Measurements from ENCODE around the gene COL5A1. TPM values are rescaled to one million over a fixed set of nuclear protein-coding genes. Genes with fewer than 3 reads are reported as not detected.

COL5A1 gene
- total RNA-seq, 1 donor from 2014 or later, result 2.9 TPM

- DNase-seq (ENCODE audit: low spot score in 2 of 2) (no peak), FAIRE-seq (no peak)
These were observed 239.7 kb downstream of the COL5A1 start for GRCh38 chr9:134881313-134881670.

GRCh38 chr9:134882204-134882785 lies 240.7 kb downstream of the COL5A1 start:
- no peak for DNase-seq (ENCODE audit: low spot score in 2 of 2)
- FAIRE-seq, result no peak

- DNase-seq (ENCODE audit: low spot score in 2 of 2), result no peak
- no peak for FAIRE-seq
These were observed 241.6 kb downstream of the COL5A1 start for GRCh38 chr9:134883040-134883782.

- DNase-seq (ENCODE audit: low spot score in 2 of 2), result no peak
- FAIRE-seq, result no peak
These were observed 242.9 kb downstream of the COL5A1 start for GRCh38 chr9:134884492-134884891.

- FAIRE-seq (no peak), DNase-seq (ENCODE audit: low spot score in 2 of 2) (no peak)
These were observed 243.5 kb downstream of the COL5A1 start for GRCh38 chr9:134885001-134885678.

- no peak for FAIRE-seq
- DNase-seq (ENCODE audit: low spot score in 2 of 2), result no peak
These were observed 244.2 kb downstream of the COL5A1 start for GRCh38 chr9:134885679-134886412.

GRCh38 chr9:134886413-134886913 lies 244.9 kb downstream of the COL5A1 start:
- no peak for DNase-seq (ENCODE audit: low spot score in 2 of 2)
- no peak for FAIRE-seq

- FAIRE-seq (no peak), DNase-seq (ENCODE audit: low spot score in 2 of 2) (no peak)
These were observed 245.6 kb downstream of the COL5A1 start for GRCh38 chr9:134887219-134887618.

- no peak for DNase-seq (ENCODE audit: low spot score in 2 of 2)
- FAIRE-seq, result no peak
These were observed 246.3 kb downstream of the COL5A1 start for GRCh38 chr9:134887686-134888602.

GRCh38 chr9:134888603-134889190 lies 247.1 kb downstream of the COL5A1 start:
- DNase-seq (ENCODE audit: low spot score in 2 of 2) (no peak), FAIRE-seq (no peak)

GRCh38 chr9:134889386-134890154 lies 248.0 kb downstream of the COL5A1 start:
- no peak for DNase-seq (ENCODE audit: low spot score in 2 of 2)
- no peak for FAIRE-seq

GRCh38 chr9:134890155-134890495 lies 248.5 kb downstream of the COL5A1 start:
- DNase-seq (ENCODE audit: low spot score in 2 of 2), result no peak
- FAIRE-seq, result no peak

GRCh38 chr9:134891053-134891452 lies 249.4 kb downstream of the COL5A1 start:
- DNase-seq (ENCODE audit: low spot score in 2 of 2), result no peak
- FAIRE-seq, result no peak

GRCh38 chr9:134891713-134892112 lies 250.1 kb downstream of the COL5A1 start:
- FAIRE-seq, result no peak

GRCh38 chr9:134892221-134892620 lies 250.6 kb downstream of the COL5A1 start:
- DNase-seq (ENCODE audit: low spot score in 2 of 2) (no peak), FAIRE-seq (no peak)

More at GRCh38 chr9:134891713-134892112, 250.1 kb downstream of the COL5A1 start:
- no peak for DNase-seq (ENCODE audit: low spot score in 2 of 2)

GRCh38 chr9:134892820-134893420 lies 251.3 kb downstream of the COL5A1 start:
- FAIRE-seq, result no peak
- DNase-seq (ENCODE audit: low spot score in 2 of 2), result no peak

Data from frontal cortex (tissue), 4 donors.